Fibroblast of the conjunctiva (primary cell): ENCODE measurements around the gene CDH23.

ENCODE experiments used
- DNase-seq: peaks from one replicate; pipeline ENCODE4 v3.0.0-alpha.2; 2010; ENCODE audit warnings: low read depth

The CDH23 gene

DNA sequence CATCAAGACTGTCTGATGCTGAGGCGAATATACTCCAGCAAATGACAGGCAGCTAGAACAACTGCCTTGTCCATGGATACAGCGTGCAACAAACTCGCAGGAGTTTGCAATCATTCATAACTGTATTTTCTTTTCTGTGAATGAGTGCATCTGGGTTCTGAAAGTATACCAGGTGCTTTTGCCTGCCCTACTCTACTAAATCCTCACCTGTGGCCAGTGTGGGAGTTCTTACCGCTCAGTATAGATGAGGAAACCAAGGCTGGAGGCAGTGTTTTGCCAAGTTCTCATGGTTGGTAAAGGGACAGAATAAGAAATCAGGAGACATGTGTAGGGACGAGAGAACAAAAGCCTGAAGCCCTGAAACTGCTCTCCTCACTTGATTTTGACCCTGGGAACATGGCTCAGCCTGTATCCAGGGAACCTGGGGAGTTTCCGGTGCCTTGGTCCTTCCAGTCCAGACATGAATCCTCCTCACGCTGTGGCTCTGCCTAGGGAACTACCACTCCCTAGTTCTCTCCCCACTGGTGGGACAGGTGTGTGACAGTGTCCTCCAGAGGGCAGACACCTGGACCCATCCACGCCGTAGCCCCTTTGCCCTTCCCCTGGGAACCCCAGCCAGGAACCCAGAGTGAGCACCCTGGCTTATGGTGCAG lies 142.0 kb downstream of the CDH23 start:
- DNase-seq, result no peak

GRCh38 chr10:71539442-71540118 lies 142.9 kb downstream of the CDH23 start:
- no peak for DNase-seq

GRCh38 chr10:71542478-71542877 lies 145.8 kb downstream of the CDH23 start:
- no peak for DNase-seq

DNA sequence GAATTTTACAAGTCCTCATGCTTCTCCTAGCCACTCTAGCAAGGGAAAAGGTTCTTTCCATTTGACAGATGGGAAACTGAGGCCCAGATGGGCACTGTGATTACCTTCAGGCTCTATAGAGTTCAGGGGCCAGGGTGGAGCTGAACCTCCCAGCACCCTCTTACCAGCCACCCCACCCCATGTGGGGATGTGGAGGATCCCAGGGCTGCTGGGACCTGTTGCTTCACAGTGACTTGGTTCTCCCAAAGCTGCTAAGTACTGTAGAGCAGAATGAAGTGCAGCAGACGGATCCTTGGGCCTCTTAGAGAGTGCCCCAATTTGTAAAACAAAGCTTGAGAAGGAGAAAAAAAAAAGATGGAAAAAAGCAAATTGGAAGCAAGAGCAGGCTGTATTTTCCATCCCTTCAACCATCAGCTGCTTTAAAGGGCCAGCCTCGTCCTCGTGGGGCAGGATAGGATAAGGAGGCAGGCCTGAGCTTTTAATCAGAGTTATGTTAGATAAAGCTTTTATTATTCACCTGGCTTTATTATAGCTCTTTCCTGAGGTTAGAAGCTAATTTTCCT lies 147.0 kb downstream of the CDH23 start:
- DNase-seq, result no peak

DNA sequence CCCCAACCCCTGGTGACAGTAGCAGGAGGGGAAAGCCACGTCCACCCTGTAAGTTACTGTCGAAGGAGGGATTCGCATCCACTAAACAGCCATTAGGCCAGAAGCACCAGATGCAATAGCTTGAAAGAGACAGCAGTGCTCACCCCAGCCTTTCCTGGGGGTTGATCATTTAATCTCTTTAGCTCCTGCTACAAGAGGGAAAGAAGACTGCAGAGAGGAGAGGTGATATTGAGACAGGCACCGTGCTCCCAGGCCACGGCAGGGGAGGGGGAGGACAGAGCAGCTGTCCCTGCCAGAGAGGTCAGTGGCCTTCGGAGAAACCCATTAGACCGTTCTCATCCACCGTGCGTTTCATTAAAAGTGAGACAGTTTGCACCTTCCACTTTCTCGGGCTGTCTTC lies 148.3 kb downstream of the CDH23 start:
- DNase-seq, result no peak

- DNase-seq, result no peak
These were observed 149.5 kb downstream of the CDH23 start for GRCh38 chr10:71546220-71546619.

GRCh38 chr10:71547312-71547711 lies 150.6 kb downstream of the CDH23 start:
- no peak for DNase-seq

DNA sequence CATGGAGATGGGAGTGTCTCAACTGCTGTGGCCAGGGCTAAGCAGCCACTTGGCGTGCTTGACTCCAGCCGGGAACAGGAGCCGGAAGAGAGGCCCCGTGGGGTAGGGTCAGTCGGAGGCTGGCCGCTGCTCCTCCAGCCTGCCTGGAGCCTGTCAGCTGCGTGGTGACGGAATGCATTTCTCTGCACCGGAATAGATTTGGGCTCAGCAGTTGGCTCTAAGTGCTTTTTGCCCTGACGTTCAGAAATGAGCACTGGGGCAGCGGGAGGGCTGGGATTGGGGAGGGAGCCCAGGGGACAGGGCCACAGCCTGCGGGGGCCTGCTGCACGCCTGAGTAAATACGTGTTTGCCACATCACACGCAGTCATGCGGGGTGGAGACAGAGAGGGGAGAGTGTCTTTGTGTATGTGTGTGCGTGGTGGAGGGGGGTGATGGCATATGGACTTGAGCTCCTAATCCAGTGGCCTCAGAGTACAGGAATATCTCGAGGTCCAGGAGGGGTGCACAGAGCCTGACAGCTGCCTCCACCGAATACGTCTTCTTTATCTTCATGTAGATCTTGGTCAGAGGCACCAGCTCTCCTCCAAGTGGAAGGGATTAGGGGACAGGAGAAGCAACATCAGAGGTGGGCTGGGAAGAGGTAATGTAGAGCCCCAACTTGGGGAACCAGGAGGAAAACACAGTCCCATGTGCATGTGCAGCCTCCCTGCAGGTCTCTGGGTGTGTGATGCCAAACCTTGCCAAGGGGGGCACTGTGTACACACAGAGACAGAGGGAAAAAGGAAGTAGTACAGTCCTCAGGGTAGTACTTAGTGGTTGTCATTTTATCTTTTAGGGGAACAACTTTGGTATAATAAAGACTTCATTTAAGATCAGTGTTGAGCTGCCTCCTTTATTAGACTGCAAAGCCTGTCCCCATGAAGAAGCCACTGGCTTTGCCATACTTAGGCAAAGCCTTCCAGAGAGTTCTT lies 151.4 kb downstream of the CDH23 start:
- DNase-seq, result no peak

DNA sequence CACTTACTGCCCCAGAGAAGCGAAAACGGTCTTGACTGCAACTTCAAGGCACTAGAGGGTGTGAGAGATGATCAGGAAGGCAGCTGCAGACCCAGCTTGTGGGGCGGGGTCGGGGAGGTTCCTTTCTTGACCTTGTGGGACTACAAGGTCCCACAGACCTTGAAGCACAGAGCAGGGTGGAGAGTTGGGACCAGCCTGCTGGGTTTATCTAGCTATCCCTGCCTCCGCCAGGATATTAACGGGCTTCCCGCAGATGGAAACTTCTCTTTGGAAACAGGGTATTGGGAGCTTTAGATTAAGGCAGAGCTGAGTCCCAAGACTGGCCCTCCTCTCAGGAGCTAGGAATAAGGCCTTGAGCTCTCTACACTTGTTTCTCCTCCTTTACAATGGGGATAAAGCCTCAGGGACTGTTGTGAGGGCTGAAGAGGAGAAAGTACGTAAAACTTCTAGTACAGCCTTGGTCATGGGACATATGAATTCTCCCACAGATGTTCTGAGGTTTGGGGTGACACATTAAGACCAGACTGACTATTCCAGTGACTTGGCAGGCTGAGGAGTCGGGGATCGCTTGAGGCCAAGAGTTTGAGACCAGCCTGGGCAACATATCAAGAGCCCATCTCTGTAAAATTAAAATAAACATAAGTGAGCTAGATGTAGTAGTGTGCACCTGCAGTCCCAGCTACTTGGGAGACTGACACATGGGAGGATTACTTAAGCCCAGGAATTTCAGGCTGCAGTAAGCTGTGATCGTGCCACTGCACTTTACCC lies 153.2 kb downstream of the CDH23 start:
- no peak for DNase-seq

- no peak for DNase-seq
These were observed 153.9 kb downstream of the CDH23 start for GRCh38 chr10:71550628-71551027.

- no peak for DNase-seq
These were observed 155.2 kb downstream of the CDH23 start for GRCh38 chr10:71551970-71552369.

GRCh38 chr10:71553432-71553831 lies 156.7 kb downstream of the CDH23 start:
- DNase-seq, result no peak

DNA sequence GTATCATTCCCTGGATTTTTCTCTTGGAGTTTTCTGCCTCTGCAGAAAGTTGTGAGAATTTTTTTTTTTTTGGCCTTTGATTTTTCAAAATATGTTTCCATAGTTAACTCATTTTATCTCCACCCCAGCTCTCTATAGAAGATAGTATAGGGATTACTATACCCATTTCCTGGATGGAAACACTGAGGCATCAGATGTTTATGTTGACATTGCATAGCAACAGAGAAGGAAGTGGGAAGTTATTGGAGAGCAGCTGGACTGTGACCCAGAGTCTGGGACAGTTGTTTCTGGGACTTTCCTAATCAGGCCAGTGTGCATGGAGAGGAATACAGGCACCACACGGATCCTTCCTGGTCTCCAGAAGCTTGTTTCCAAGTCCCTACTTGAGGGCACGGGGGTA lies 158.0 kb downstream of the CDH23 start:
- DNase-seq, result no peak

DNA sequence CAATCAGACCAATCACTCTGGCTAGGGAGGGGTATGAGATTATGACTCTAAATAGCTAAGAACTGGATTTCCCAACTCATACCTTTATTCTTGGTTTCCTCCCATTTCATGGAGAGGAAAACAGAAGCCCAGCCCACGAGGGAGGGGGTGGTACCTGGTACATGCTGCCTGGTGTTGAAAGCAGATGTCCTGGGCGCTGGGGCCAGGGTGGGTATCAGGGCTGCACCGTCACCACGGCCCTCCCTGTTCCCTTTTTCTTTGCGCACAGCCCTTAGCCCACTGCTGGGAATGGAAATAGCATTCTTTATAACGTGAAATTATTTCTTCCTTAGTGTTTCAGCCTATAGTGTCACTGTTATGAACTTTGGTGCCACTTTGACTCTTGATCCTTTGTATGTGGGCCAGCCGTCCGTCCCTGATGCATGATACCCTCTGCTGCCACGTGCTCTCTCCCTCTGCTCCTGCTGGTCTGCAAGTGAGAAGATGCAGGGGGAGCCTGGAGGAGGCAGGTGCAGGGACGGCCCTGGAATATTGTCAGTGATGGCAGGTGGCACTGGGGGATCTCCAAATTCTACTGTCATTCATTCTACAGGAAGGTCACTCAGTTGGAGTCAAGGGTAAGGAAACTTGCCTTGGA lies 158.5 kb downstream of the CDH23 start:
- no peak for DNase-seq

GRCh38 chr10:71555724-71556119 lies 159.0 kb downstream of the CDH23 start:
- DNase-seq, result no peak

GRCh38 chr10:71558991-71559390 lies 162.3 kb downstream of the CDH23 start:
- DNase-seq, result no peak

GRCh38 chr10:71561003-71561574 lies 164.4 kb downstream of the CDH23 start:
- DNase-seq, result no peak

DNA sequence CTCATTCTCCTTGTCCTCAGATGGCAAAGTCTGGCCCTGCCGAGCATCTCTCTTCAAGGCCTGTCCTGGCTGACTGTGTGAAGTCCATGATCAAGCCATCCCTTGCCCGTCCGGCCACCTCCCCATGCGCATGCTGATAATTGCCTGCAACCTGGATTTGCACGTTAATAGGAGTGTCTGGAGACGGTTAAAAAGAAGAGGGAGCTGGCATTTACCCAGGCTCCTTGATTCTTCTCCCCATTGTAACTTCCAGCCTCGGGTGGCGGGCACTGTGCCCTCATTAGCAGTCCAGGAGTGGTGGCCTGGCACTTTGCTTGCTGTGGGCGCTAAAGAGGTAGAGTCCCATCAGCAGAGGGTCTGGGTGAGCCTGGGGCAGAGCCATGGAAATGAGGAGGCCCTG lies 165.5 kb downstream of the CDH23 start:
- DNase-seq, result no peak

DNA sequence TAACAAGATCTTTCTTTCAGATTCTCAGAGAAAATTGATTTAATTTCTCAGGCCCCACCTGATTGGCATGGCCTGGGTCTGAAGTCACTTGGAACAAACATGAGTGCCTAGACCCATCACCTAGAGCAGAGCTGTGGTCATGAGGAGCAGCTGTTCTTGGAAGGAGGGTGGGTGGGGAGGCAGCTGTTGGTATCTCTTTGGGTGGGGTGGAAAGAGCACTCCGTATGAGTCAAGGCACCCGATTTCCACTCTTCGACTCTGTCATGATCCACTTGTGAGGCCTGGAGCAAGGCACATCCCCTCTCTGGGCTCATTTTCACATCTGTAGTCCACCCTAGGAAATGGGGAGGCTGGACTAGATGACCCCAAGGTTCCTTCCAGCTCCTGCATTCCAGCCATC lies 166.2 kb downstream of the CDH23 start:
- no peak for DNase-seq

- DNase-seq, result no peak
These were observed 167.6 kb downstream of the CDH23 start for GRCh38 chr10:71564194-71564820.
